GM12878 (cell line): ENCODE measurements around the gene PTCD3. TPM values are rescaled to one million over a fixed set of nuclear protein-coding genes. Genes with fewer than 3 reads are reported as not detected.

ENCODE experiments used
- ATAC-seq: fragments of 200-7000 bp; cut with Tn5 transposase; 3 replicates; pipeline ENCODE4 v1.9.1; 2020; ENCODE audit warnings: mild to moderate bottlenecking, moderate library complexity
- BruUV-seq: library from RNA; stranded (reverse); fragments of 400-500 nt; replicated peaks from 2 replicates; lab custom pipeline; 2021; lab: Mats Ljungman, UMichigan
- CTCF ChIA-PET: fragments of 300-600 bp; sonication (Branson Sonifier 250); formaldehyde crosslinking; extraction: SDS; loops from one replicate; lab custom pipeline; 2021; ENCODE audit warnings: inconsistent platforms; lab: Yijun Ruan, JAX
- POLR2A ChIA-PET: fragments of 350-600 bp; formaldehyde crosslinking; extraction: SDS; loops from one replicate; lab custom pipeline; 2021; ENCODE audit warnings: inconsistent platforms; lab: Charles Lee
- RAD21 ChIA-PET: fragments of 300-600 bp; sonication (Branson Sonifier 250); formaldehyde crosslinking; loops from one replicate; lab custom pipeline; 2023; ENCODE audit warnings: antibody characterized with exemption; ENCODE audit not compliant: unreplicated experiment; lab: Charles Lee
- SMC1A ChIA-PET: fragments of 300-600 bp; sonication (Branson Sonifier 250); formaldehyde crosslinking; loops from one replicate; lab custom pipeline; 2023; ENCODE audit not compliant: unreplicated experiment, uncharacterized antibody; lab: Charles Lee
- DNase-seq: peaks from one replicate; pipeline ENCODE4 v3.0.0-alpha.2; 2011; ENCODE audit warnings: low read depth, low spot score
- FAIRE-seq: peaks from 3 replicates; lab custom pipeline; 2011; peaks lifted over from hg19 to GRCh38; lab: Jason Lieb, UNC
- H2AFZ ChIP-seq: 2 replicates; pipeline ENCODE4 v1.6.0; 2011; ENCODE audit warnings: low read depth, low read length, control low read depth; ENCODE audit not compliant: control insufficient read depth
- H3K27ac ChIP-seq: 2 replicates; pipeline ENCODE4 v1.5.1; 2011; ENCODE audit warnings: control low read depth; ENCODE audit not compliant: control insufficient read depth, insufficient read depth
- H3K27me3 ChIP-seq, 2 experiments: replicated peaks in 1 of 2; 2 replicates each; pipeline versions ENCODE4 v1.6.0 to v1.6.1; 2011; ENCODE audit warnings: low read length in 1 of 2; ENCODE audit not compliant: control insufficient read depth in 2 of 2, insufficient read depth in 2 of 2
- H3K36me3 ChIP-seq, 2 experiments: 2 replicates each; pipeline ENCODE4 v1.5.1; 2011; ENCODE audit warnings: low read length in 1 of 2; ENCODE audit not compliant: control insufficient read depth in 2 of 2, insufficient read depth in 2 of 2
- H3K4me1 ChIP-seq: 2 replicates; pipeline ENCODE4 v1.6.1; 2011; ENCODE audit warnings: mild to moderate bottlenecking, low read length, moderate library complexity, mixed read lengths; ENCODE audit not compliant: control insufficient read depth, insufficient read depth
- H3K4me2 ChIP-seq: 2 replicates; pipeline ENCODE4 v1.6.0; 2011; ENCODE audit warnings: control low read depth; ENCODE audit not compliant: control insufficient read depth, insufficient read depth
- H3K4me3 ChIP-seq: fragments of 200-600 bp; sonication (generic); 2 replicates; pipeline ENCODE4 v1.5.1; 2016
- H3K79me2 ChIP-seq: 2 replicates; pipeline ENCODE4 v1.6.0; 2011; ENCODE audit warnings: low read length; ENCODE audit not compliant: control insufficient read depth, insufficient read depth
- H3K9ac ChIP-seq: 2 replicates; pipeline ENCODE4 v1.8.0; 2011; ENCODE audit warnings: low read length, control low read depth, mixed read lengths; ENCODE audit not compliant: control insufficient read depth, insufficient read depth
- H3K9me3 ChIP-seq: replicated peaks from 3 replicates; pipeline ENCODE4 v1.5.1; 2011; ENCODE audit warnings: mild to moderate bottlenecking, low read length; ENCODE audit not compliant: control insufficient read depth, insufficient read depth
- H4K20me1 ChIP-seq: 2 replicates; pipeline ENCODE4 v1.6.0; 2011; ENCODE audit not compliant: control insufficient read depth, insufficient read depth
- CREB1 ChIP-seq: IDR thresholded peaks from 2 replicates; pipeline ENCODE4 v1.6.1; 2012; ENCODE audit warnings: low read depth, mild to moderate bottlenecking, inconsistent platforms
- EED ChIP-seq: sonication (generic); IDR thresholded peaks from 2 replicates; pipeline ENCODE4 v1.6.1; 2016; ENCODE audit warnings: antibody characterized with exemption, low read depth
- HCFC1 ChIP-seq: fragments of 150-350 bp; IDR thresholded peaks from 2 replicates; pipeline ENCODE4 v1.6.1; 2014; ENCODE audit warnings: low read length
- IKZF1 ChIP-seq: fragments of 450-650 bp; conservative IDR thresholded peaks from 2 replicates; pipeline ENCODE4 v1.6.1; 2017; ENCODE audit warnings: antibody characterized with exemption, mild to moderate bottlenecking
- MAX ChIP-seq: IDR thresholded peaks from 2 replicates; pipeline ENCODE4 v1.6.1; 2012; ENCODE audit warnings: low read depth, low read length, improper control_type of control experiment
- POLR2AphosphoS5 ChIP-seq: IDR thresholded peaks from 2 replicates; pipeline ENCODE4 v1.6.1; 2011; ENCODE audit warnings: mild to moderate bottlenecking, low read length, inconsistent platforms
- RAD51 ChIP-seq: fragments of 450-650 bp; IDR thresholded peaks from 2 replicates; pipeline ENCODE4 v1.6.1; 2016; ENCODE audit warnings: moderate library complexity, mild to moderate bottlenecking, inconsistent platforms
- SIX5 ChIP-seq: IDR thresholded peaks from 2 replicates; pipeline ENCODE4 v1.6.1; 2011; ENCODE audit warnings: mild to moderate bottlenecking, low read depth, low read length, moderate library complexity; ENCODE audit not compliant: severe bottlenecking
- USF2 ChIP-seq: IDR thresholded peaks from 2 replicates; pipeline ENCODE4 v1.6.1; 2011; ENCODE audit warnings: low read depth, low read length, improper control_type of control experiment, borderline replicate concordance
- in situ Hi-C: fragments of 300-500 bp; cut with MboI; formaldehyde crosslinking; loops from 9 replicates; pipeline ENCODE4 v1.14.3; 2018; ENCODE audit warnings: mixed read lengths
- intact Hi-C: fragments of 100-400 bp; cut with micrococcal nuclease; formaldehyde crosslinking; loops from one replicate; pipeline ENCODE4 v1.14.2; 2022; ENCODE audit not compliant: unreplicated experiment
- polyA plus RNA-seq, 11 experiments: library from polyadenylated mRNA; depleted of rRNA in 4 of 11; unstranded in 6 of 11; stranded (reverse) in 5 of 11; fragments of >200 nt; fragmentation: Nextera tagmentation in 4 of 11; fragmentation: Illumina TruSeq in 1 of 11; extraction: Ambion mirVana in 4 of 11; extraction: Trizol in 1 of 11; gene quantifications; 1 replicate in 1 of 11; 2 replicates in 10 of 11; pipeline versions ENCODE4 v1.2.1 to v1.2.3, GENCODE V29; 2011 to 2016; ENCODE audit warnings: inconsistent platforms in 2 of 11, missing spikeins in 2 of 11, low read depth in 1 of 11
- total RNA-seq, 4 experiments: library from RNA; depleted of rRNA in 3 of 4; stranded (reverse); fragments of >200 nt in 3 of 4; fragmentation: Illumina TruSeq in 1 of 4; extraction: Trizol in 1 of 4; gene quantifications; 2 replicates each; pipeline versions ENCODE4 v1.2.1 to v1.2.3, GENCODE V29; 2013 to 2021

Gene PTCD3
- total and polyA plus RNA-seq, 10 of the 15 experiments (the other 5 are each of a cell fraction or from before 2014, with no cell fraction given), result 44.7 to 177 (median 127) TPM

- POLR2A ChIA-PET, result interaction anchor here (0.7 kb wide), 1 partner anchor 215 kb away, joined by 3 read pairs; no protein-coding TSS in a partner anchor
- Histone ChIP-seq H4K20me1 (no peaks in the 10 kb centered on the region), H3K79me2 (no peaks in the 10 kb centered on the region), H2AFZ (no peak overlapping the region), H3K4me3 (no peak overlapping the region), H3K27me3 (no peaks in the 10 kb centered on the region), H3K9ac (no peak overlapping the region), H3K4me1 (peaks cover 7% of the 10 kb centered on the region), H3K9me3 (peaks cover 3% of the 10 kb centered on the region; the same call in 2 of the 3 replicates), H3K36me3 (peaks cover 16 to 34% of the 10 kb centered on the region in 2 experiments), H3K27ac (no peak overlapping the region), H3K4me2 (no peak overlapping the region)
- in situ Hi-C loops (no loop called here), intact Hi-C loops (no loop called here)
- CTCF ChIA-PET, result interaction anchor here (1.1 to 2.4 kb wide), 7 partner anchors 11 to 239 kb away, joined by 4 to 11 read pairs (median 4); no protein-coding TSS in a partner anchor
- TF ChIP-seq POLR2AphosphoS5 (no peak), CREB1 (no peak), USF2 (no peak), MAX (no peak), RAD51 (no peak), IKZF1 (no peak), SIX5 (no peak), HCFC1 (no peak), EED (no peak)
- RAD21 ChIA-PET, result interaction anchor here (1.5 to 1.9 kb wide), 3 partner anchors 13 to 240 kb away, joined by 9 to 15 read pairs (median 12); no protein-coding TSS in a partner anchor
- BruUV-seq, result no TSS peak
- SMC1A ChIA-PET, result interaction anchor here (0.9 to 3.4 kb wide), 9 partner anchors 10 to 257 kb away, joined by 3 to 19 read pairs (median 6); partner anchors contain the start of gene ST3GAL5
- DNase-seq (no peak), FAIRE-seq (no peak), ATAC-seq (no peak)
These were observed 39.1 kb upstream of the PTCD3 start for GRCh38 chr2:86066915-86067314.
